SK-N-SH (cell line): ENCODE measurements around the gene ZNF688.

Experiments
- POLR2AphosphoS5 ChIP-seq: IDR thresholded peaks from 2 replicates; pipeline ENCODE4 v1.6.1; 2012; ENCODE audit warnings: low read depth, low read length
- TF ChIP-seq, protein P1 (sequence below): fragments of 200-600 bp; sonication (generic); IDR thresholded peaks from 2 replicates; pipeline ENCODE4 v1.6.1; 2017; ENCODE audit warnings: antibody characterized with exemption, mild to moderate bottlenecking, moderate library complexity

GRCh38 chr16:30546115-30546514 lies 25.4 kb downstream of the ZNF688 start:
- TF ChIP-seq, protein P1, sequence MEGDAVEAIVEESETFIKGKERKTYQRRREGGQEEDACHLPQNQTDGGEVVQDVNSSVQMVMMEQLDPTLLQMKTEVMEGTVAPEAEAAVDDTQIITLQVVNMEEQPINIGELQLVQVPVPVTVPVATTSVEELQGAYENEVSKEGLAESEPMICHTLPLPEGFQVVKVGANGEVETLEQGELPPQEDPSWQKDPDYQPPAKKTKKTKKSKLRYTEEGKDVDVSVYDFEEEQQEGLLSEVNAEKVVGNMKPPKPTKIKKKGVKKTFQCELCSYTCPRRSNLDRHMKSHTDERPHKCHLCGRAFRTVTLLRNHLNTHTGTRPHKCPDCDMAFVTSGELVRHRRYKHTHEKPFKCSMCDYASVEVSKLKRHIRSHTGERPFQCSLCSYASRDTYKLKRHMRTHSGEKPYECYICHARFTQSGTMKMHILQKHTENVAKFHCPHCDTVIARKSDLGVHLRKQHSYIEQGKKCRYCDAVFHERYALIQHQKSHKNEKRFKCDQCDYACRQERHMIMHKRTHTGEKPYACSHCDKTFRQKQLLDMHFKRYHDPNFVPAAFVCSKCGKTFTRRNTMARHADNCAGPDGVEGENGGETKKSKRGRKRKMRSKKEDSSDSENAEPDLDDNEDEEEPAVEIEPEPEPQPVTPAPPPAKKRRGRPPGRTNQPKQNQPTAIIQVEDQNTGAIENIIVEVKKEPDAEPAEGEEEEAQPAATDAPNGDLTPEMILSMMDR: no peak
- TF ChIP-seq POLR2AphosphoS5: no peak
